Thyroid gland (tissue), 4 donors: ENCODE measurements around the gene ZFHX3.

Experiments
- POLR2A ChIP-seq, 2 donors: fragments of 450-650 bp; IDR thresholded peaks; one replicate each; pipeline ENCODE4 v1.6.1; 2017; ENCODE audit warnings: antibody characterized with exemption in 2 of 2, mild to moderate bottlenecking in 2 of 2, moderate library complexity in 1 of 2
- TF ChIP-seq, protein P1 (sequence below), 6 experiments: fragments of 200-600 bp in 3 of 6; fragments of 450-650 bp in 3 of 6; sonication (generic) in 3 of 6; IDR thresholded peaks; one replicate each; pipeline ENCODE4 v1.5.1; 2016 to 2019; ENCODE audit warnings: antibody characterized with exemption in 6 of 6, mild to moderate bottlenecking in 2 of 6, inconsistent platforms in 1 of 6, moderate library complexity in 1 of 6

DNA sequence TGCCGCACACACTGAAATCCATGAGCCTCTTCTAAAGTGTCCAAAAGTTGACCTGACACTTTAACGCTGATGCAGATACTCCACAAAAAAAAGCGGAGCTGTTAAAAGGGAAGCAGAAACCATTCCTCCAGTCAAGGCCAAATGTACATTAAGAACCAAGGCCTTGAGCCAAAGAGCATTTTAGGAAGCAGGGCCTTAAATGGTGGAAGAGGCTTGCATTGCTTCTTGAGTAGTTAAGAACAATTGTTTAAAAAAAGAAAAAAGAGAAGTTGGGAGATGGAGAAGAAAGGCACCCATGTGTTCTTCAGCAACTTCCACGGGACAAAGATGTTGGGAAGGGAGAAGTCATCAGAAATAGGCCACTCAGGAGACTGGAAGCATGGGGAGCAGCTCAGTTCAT, 6.3 kb downstream of the ZFHX3 start:
- TF ChIP-seq, protein P1, sequence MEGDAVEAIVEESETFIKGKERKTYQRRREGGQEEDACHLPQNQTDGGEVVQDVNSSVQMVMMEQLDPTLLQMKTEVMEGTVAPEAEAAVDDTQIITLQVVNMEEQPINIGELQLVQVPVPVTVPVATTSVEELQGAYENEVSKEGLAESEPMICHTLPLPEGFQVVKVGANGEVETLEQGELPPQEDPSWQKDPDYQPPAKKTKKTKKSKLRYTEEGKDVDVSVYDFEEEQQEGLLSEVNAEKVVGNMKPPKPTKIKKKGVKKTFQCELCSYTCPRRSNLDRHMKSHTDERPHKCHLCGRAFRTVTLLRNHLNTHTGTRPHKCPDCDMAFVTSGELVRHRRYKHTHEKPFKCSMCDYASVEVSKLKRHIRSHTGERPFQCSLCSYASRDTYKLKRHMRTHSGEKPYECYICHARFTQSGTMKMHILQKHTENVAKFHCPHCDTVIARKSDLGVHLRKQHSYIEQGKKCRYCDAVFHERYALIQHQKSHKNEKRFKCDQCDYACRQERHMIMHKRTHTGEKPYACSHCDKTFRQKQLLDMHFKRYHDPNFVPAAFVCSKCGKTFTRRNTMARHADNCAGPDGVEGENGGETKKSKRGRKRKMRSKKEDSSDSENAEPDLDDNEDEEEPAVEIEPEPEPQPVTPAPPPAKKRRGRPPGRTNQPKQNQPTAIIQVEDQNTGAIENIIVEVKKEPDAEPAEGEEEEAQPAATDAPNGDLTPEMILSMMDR (IDR thresholded peaks at IDR 0.05), result no peak
- TF ChIP-seq POLR2A (IDR thresholded peaks at IDR 0.05), result no peak
